ENCODE measurements around the gene KLHL29.

KLHL29 gene

DNA sequence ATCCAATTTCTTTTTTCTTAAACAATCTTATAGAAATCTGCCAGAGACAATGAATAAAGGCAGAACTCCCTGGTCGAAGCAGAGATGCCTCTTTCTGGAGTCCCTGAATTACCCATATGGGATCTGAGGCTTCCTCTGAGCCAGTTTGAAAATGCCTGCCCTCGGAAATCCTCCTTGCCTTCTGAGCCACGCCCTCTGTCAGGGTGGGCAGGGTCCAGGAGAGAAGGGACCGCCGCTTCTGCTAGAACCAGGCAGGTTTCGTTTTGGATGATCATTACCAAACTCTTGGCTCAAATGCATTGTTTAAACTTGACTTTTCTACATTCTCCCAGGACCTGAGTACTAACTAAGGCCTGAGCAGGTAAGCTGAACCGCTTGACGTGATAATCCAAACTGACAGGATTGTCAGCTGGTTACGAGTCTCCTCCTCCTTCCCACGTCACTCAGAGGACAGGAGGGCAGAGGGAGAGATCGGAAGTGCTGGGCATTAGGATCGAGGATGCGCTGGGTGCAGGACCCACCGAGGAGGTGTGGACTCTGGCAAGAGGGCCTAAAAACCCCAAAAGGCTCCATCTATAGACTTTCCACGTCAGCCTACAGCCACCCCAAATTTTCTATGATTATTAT, 128.4 kb downstream of the KLHL29 start:
- no peak for DNase-seq (ENCODE audit: low read depth in 2 of 2)

DNA sequence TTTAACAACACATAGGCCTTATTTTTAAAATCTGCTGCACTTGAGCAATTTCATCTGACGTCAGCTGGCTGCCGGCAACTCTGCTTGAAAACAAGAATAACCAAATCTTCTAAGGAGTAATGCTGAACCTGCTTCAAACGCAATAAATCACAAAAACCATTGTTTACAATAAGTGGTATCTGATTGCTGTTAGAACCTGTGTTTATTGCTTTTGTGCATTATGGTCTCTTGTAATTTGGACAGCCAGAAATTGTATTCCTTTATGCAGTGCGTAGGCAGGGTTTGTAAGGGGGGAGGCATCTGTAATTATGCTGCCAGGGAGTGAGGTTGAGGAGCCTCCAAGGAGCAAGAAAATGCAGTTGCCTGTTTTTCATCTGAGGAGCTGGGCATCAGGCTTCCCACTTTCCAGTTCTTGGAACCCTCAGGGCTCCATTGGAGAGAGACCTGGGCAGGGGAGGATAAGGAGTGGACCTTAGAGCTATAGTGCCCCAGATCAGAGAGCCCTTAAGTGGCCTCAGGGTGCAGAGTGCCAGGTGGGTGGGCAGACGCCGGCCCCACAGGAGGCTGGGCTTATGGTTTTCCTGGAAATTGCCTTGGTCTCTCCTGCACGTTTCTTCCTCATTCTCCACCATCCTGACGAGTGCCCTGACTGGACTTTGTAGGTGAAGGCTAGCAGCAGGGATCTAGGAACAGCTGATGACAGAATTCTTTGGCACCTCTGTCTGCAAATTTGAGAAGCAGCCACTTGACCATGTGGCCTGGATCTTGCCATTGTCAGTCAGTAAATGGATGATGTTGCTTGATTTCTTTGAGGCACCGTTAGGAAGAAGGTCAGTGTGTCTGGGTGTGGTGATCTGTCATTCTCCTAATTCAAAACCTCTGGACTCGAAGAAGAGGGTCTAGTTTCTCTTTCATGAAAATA, 129.2 kb downstream of the KLHL29 start:
- no peak for DNase-seq (ENCODE audit: low read depth in 2 of 2)

DNA sequence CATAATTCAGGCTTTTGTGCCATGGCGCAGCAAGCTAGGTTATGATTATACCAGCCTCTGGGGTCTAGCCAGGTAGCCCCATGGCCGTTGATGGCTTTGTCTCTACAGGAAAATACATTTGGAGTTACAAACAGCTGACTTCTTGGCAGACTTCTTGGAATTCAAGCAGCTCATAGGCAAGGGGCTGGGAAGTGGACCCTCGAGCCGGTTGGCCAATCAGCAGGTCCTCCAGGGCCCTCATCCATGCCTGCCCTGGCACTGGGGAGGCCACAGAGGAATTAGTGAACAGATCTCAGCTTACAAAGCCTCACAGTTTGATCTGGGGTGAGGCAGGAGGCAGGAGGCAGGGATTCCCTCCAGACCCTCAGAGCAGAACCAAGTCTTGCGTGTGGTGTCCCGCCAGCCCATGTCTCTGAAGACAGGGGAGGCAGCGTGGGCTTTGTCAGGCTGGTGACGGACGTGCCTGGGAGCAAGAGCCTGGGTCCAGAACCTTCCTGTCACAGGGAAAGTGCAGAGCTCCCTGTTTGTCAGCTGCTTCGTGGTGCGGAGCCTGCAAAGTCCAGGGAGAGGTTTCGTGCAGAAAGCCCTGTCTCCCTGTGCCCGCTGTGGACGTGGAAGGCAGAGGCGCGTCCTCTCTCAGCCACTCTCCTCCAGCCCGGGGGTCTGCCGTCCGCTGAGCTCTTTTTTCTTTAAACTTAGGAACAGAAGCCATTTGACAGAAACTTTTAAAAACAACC, 131.7 kb downstream of the KLHL29 start:
- no peak for DNase-seq (ENCODE audit: low read depth in 2 of 2)

DNA sequence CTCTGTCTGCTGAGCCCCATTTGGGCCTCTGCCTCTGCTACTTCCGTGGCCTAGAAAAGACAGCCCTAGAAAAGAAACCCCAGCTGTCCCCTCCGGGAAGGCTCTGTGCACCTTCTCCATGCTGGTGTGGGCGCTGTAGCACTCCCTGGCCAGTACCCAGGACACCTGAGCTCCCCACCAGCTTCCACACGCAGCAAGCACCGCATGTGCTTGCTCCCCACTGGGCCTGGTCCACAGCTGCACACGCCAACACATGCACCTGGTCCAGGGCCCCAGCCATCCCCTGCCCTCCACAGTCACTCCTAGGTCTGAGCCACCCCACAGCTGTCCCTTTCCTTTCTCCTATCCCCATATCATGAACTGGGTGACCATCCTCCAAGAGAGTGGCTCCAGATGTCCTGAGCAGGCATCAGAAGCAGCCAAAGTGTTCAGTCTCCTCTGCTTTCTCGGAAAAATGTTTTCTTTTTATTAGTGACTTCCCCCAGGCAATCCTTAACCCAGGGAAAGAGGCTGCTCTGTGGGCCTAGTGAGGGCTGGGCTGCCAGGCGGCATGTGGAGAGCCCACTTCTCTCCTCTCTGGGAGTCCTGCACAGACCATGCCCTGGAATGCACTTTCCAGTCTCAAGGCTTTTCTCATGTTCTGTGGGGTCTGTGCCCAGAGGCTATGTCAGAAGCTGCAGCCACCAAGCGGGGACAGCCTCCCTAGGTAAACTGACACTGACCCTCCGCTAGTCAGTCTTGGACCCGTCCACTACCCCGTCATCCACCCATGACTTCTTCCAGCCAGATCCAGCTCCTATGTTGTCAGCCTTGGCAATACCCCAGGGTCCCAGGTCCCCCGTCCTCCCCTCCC, 133.7 kb downstream of the KLHL29 start:
- DNase-seq (ENCODE audit: low read depth in 2 of 2) = no peak

DNA sequence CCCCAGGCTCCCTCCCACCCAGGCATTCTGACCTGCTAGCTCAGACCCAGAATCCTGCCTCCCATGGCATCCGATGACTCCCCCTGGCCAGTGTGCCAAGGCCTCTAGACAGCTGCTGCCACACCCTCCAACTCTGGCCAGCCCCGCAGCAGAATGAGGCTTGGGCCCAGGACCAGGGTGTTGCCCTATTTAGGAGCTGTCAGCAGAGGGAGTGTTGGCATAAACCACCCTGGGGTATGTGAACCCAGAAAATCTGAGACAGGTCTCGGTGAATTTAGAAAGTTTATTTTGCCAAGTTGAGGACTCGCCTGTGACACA, 134.3 kb downstream of the KLHL29 start:
- DNase-seq (ENCODE audit: low read depth in 2 of 2) = no peak

DNA sequence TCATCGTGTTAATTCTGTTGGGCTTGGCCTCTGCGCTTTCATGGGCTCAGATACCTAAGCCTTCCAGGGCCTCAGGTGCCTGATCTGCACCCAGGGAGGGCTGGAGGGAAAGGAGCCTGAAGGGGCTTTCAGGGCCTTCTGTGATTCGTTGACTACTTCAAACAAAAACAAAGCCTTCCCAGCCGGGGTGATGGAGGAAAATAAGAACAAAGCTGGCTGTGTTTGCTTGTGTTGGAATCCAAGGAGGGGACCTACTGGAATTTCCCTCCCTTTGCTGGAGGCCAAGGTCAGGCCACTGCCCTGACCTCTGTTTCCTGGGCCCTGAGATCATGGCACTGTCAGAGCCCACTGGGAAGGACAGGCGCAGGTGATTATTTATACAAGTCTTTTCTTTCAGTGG, 135.3 kb downstream of the KLHL29 start:
- no peak for DNase-seq (ENCODE audit: low read depth in 2 of 2)

DNA sequence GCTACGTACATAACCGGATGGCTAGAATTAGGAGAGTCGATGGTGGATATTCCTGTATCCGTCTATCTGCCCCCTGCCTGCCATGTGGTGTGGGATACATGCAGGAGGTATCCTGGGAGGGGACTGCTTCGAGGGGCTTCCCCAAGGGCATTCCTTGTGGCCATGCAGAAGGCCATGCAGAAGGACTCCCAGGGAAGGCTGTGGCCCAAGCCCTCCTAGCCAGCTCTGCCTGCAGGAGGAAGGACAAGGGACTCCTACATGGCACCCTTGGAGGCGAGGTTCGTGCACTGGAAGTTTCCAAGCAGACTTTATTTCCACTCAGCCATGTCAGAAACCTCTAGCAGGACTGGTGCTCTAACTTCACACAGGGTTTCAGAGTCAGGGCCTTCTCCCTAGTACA, 136.1 kb downstream of the KLHL29 start:
- DNase-seq (ENCODE audit: low read depth in 2 of 2) = no peak

DNA sequence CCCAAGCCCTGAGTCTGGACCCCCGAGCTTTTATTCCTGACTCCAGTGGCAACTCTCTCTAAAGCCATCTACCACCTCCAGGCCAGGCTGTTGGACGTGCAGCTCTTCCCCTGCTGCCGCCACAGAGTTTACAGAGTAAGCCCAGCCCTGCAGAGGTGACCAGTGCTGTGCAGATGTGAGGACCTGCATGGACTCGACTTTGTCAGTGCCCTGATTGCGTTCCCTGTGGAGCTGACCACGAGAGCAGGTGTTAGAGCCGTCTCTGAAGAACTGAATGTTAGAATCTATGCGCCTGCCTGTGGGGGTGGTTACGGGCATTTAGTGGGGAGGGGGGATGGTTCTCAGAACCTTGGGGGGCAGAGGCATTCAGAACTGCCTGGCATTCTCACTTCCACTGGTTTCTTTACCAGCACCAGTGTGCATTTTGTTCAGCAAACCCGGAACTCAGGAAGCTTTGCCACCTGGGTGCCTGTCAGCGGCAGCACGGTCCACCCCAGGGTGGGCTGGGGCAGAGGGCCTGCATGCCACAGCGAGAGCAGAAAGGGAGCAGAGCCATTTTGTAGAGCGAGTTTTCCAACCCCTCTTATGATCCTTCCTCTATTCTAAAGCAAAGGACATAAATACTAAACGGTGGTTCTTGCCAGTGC, 137.9 kb downstream of the KLHL29 start:
- no peak for DNase-seq (ENCODE audit: low read depth in 2 of 2)

DNA sequence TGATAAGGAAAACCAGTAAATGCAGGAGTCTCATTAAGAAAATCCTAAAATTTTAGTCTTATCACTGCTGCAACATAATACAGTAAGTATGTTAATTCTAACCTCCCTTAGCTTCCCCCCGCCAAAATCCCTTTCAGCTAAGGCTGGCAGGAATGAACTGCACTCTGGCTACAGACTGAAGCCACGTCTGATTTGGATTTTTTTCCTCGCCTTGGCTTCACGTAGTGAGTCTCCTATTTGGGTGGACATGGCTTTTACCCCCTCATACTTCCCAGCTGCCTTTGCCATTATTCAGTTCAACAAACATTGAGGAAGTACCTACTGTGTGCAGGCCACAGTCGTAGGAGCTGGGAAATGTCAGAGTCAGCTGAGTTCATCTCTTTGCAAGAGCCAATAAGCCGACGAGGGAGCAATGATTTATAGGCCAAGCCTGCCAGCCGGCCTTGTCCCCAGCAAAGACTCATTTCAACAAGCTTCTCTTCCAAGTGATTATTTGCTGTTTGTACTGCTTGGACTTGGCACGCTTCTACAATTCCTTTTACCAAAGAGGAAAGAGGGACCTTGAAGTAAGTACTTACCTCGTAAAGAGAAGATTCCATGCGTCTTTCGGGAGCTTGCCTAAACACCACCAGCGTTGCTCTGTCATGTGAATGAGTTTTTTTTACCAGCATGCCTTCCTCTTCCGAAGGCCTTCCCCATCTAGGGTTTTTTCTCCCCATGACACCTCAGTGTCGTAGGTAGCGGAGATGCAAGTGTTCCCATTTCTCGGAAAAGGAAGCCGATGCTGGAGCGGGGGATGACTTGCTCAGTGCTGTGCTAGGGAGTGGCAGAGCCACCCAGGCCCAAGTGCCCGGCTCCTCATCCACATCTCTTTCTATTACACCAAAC, 138.6 kb downstream of the KLHL29 start:
- no peak for DNase-seq (ENCODE audit: low read depth in 2 of 2)

DNA sequence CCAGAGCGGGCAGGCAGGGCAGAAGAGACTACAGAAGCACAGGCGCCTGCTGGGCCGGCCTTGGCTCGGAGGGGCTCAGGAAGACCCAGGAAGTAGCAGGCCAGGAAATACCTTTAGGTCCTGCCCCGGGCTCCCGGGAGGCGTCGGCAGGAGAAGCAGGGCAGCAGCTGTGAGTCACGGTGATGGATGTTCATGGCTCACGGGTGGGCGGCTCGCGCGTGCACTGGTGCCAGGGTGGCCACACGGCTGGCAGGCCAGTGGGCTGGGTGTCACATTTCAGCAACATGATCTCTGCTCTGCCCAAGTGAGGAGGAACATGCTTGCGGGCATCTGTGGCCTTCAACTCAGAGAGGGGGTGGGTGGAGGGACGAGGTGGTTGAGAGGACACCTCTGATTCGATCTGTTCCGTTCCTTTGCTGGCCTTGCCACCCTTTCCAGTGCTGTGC, 139.3 kb downstream of the KLHL29 start:
- no peak for DNase-seq (ENCODE audit: low read depth in 2 of 2)

DNA sequence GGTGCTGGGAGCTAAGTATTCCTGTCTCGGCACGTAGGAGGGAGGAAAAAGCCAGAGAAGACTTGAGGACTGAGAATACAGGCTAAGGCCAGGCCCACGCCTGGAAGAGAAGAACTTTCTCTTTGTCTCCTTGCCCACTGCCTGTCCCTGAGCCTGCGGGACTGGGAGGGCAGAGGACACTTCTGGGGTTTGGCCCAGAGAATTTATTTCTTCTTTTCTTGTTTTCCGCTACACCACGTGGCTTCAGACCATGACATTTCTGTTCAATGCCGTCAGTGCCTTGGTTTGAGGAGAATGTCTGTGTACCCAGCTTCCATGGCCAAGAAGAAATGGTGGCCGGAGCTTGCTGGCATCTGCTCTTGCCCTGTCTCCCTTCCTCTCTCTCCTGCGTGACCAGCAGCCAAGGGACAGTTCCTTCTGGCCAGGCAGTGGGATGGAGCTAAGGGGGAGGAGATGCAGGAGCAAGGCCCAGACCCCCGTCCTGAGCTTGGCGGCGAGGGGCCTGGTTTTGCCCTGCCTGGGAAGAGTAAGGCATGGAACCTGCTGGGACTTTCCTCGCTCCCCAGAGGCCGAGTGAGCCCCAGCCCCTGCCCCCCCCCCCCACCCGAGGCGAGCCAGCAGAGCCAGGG, 140.3 kb downstream of the KLHL29 start:
- no peak for DNase-seq (ENCODE audit: low read depth in 2 of 2)

DNA sequence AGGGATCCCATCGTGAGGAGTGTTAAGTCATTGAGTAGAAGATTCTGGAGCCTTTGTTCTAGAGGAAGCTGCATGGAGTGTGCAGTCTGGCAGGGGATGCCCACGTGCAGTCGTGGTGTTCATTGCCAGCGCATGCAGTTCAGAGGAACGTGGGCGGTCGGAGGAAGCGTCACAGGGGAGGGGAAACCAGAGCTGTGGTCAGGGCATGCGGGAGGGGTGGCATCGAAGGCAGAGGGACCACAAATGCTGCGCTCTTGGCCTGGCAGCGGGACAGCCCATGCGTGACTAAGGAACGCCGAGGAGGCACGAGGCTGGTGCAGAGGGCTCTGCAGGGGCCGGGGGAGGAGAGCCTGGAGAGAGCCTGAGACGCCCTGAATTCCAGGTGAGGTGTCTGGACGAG, 141.1 kb downstream of the KLHL29 start:
- DNase-seq (ENCODE audit: low read depth in 2 of 2) = no peak

DNA sequence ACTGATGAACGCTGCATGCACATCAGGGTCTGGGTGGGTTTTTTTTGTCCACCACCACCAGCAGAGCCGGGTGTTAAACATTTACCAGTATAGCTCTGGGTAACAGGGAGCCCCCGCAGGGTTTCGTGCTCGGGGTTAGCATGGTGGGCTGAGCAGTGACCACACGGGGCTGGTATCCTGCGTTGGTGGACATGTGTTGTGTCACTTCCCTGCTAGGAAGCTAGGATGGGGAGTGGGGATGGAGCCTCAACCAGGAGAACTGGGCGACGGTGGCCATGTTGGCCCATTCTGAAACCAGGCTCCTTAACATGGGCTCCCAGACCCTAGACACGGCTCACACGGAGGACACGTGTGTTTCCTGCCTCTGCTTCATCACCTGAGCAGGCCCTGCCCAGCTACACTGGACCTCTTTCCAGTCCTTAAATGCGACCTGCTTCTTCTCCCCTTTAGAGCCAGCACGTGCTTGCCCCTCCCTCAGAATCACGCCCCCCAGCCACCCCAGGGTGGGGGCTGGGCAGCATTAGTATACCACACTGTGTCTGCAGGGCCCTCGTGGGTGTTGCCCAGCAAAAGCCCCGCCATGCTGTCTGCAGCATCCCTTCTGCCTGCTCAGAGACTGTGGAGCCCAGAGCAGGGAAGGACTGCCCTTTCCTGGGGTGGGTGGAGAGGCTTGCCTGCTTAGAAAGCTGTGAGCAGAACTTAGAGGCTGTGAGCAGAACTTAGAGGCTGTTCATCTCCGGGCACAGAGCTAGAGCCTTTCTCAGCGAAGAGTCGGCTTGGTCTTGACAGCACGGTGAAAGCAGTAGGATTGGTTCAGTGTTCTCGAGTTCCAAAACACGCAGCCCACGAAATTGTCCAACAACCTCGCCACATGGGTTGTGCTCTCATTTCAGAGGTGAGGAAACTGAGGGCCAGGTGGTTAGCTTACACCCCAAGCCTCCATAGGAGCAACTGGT, 142.1 kb downstream of the KLHL29 start:
- DNase-seq (ENCODE audit: low read depth in 2 of 2) = no peak

DNA sequence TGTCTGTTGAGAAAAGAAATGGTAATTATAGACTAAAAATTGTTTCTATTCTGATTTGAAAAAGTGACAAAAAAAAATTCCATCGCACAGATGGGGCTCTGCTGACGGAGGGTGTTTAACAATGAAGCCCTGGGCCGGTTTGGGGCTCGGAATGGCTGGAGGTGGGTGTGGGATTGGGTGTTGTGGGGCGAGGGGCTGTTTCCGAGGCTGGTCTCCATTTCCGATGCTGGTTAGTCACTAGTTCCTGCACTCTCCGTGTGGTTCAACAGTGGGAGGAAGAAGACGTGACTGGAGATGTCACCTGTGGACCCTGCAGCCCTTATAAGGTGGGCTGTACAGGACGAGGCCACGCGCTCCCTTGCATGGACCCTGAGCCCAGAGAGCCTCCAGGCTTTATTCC, 143.2 kb downstream of the KLHL29 start:
- no peak for DNase-seq (ENCODE audit: low read depth in 2 of 2)

DNA sequence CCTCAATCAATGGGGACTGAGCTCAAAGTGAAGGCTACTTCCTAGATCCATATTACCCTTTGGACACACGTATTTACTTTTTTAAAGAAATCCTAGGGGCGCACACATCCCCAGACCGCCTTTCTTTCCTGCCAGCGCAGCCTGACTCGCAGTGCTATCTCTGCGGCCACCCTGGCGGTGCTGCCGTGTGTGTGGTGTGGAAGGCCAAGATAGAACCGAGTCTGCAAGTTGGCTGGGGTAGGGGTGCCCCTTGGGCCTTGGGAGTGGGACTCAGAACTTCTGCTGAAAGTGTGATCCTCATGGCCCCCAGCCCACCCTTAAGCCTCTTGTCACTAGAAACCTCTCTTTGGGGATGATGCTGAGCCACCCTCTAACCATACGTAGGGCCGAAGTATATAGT, 143.7 kb downstream of the KLHL29 start:
- no peak for DNase-seq (ENCODE audit: low read depth in 2 of 2)

DNA sequence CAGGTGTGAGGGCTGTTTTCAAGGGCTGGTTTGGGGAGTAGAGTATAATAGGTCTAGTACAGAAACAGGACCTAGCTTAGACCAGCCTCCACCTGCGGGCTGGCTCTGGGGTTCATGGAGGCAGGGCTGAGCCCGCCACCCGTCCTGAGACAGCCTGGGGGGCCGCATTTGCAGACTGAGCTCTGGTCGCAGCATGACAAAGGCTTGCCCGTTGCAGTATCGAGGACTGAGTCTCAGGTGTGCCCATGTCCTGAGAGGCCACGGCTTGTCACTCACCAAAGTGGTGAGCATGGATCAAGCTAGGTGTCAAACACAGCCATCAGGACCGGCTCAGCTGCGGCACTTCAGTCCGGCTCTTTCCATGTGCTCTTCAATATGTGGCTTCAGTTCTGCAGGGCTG, 144.7 kb downstream of the KLHL29 start:
- DNase-seq (ENCODE audit: low read depth in 2 of 2) = no peak

DNA sequence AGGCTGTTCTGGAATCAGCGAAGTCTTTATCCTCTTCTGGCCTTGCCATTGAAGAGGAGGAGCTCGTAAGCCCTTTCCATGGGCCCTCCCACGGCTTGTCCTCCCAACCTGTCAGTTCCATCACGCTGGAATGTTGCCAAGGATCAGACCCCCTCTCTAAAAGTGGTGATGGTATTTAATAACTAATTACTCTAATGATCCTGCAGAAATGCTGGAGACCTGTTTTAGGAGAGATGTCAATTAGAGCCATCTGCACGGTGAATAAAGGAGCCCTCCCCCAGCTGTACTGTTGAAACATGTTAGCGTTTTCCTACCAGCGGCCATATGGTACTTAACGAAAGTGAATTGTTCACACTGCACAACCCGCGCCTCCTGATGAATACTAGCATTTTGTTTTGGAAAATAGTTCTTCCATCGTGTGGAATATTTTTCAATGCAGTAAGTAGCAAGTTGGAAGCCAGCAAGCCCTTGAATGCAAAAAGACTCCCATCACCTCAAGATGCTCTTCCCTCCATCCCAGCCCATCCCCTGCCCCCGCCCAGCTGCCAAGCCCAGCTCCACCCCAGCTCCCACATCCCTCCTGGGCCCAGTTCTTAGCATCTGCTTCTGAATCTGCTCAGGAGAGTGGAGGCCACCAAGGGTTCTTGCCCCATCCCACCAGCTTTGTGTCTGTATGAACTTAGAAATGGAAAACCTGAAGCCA, 145.4 kb downstream of the KLHL29 start:
- no peak for DNase-seq (ENCODE audit: low read depth in 2 of 2)

DNA sequence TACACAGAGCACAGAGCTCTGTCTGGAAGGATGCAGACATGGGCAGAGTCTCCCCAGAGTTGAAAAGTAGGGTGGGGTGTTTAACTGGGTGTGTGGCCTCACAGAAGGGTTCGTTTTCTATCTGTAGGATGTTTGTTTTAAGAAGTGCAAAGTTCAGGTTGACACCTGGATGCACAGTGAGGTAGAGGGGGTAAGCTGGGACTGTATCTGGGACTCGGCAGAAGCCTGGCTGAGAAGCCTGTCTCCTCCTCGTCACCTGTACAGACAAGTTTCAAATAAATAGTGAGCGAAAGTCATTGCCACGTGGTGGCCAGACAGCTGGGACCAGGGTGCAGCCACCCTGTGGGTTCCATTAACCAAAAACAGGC, 145.9 kb downstream of the KLHL29 start:
- no peak for DNase-seq (ENCODE audit: low read depth in 2 of 2)
